Right renal cortex interstitium (tissue), 3 donors: ENCODE measurements around the gene TCF7L2. TPM values are rescaled to one million over a fixed set of nuclear protein-coding genes. Genes with fewer than 3 reads are reported as not detected.

Source experiments
- DNase-seq, 3 donors: peaks; one replicate each; pipeline ENCODE4 v3.0.0-alpha.2; 2013; ENCODE audit warnings: low read depth in 3 of 3, low spot score in 2 of 3
- polyA plus RNA-seq, 3 donors: library from polyadenylated mRNA; unstranded; fragments of 120-200 nt; gene quantifications; one replicate each; pipeline ENCODE4 v1.2.1, GENCODE V29; 2013; ENCODE audit not compliant: insufficient read length in 3 of 3

TCF7L2 gene
- polyA plus RNA-seq, 3 donors = 42.9 to 44.9 (median 44.8) TPM

DNA sequence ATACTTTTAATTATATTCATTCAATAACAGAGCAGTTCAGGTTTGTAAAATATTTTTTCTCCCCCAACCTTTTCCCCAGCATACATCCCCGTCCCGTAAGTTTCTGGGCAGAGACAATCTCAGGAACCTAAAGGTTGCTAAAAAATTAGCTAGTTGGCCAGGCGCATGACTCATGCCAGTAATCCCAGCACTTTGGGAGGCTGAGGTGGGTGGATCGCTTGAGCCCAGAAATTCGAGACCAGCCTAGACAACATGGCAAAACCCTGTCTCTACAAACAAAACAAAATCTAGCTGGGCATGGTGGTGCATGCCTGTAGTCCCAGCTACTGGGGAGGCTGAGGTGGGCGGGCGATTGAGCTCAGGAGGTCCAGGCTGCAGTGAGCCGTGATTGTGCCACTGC, 40.2 kb downstream of the TCF7L2 start:
- no peak for DNase-seq

GRCh38 chr10:112991888-112992491, 41.9 kb downstream of the TCF7L2 start:
- no peak for DNase-seq

- no peak for DNase-seq
Measured at GRCh38 chr10:112996462-112996861, 46.4 kb downstream of the TCF7L2 start.

DNA sequence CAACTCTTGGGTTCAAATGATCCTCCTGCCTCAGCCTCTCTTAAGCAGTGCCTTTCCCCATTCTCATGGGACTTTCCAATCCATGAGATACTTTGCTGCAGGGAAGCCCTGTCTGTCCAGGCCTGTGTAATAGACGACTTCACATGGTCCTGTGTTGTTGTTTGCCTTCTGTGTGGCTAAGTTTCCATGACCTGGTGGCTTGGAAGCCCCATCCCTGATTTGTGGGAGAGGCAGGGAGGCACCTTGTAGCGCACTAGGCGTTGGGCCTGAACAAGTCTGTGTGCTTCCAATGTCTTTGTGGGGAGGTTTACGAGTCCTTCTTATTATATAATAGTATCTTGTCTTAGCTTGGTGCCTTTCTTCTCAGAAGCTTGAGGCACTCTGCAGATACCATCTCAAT, 49.1 kb downstream of the TCF7L2 start:
- no peak for DNase-seq

DNA sequence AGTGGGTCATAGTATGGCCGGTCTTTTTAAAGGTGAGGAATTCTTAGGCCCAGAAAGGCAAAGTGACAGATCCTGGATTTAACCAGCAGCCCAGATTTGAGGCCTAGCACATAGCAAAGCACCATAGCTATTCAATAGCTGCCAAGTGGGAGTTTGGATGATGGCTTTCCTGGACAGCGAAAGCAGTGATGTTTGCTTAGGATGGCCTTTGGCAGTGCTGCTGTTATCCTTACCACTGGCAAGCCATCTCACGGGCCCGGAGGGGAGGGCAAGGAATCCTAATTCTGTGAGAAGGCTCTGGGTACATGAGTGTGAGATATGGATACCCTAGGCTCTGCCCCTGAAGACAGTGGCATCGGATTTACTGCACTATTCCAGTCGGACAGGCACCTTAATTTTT, 50.4 kb downstream of the TCF7L2 start:
- no peak for DNase-seq

DNA sequence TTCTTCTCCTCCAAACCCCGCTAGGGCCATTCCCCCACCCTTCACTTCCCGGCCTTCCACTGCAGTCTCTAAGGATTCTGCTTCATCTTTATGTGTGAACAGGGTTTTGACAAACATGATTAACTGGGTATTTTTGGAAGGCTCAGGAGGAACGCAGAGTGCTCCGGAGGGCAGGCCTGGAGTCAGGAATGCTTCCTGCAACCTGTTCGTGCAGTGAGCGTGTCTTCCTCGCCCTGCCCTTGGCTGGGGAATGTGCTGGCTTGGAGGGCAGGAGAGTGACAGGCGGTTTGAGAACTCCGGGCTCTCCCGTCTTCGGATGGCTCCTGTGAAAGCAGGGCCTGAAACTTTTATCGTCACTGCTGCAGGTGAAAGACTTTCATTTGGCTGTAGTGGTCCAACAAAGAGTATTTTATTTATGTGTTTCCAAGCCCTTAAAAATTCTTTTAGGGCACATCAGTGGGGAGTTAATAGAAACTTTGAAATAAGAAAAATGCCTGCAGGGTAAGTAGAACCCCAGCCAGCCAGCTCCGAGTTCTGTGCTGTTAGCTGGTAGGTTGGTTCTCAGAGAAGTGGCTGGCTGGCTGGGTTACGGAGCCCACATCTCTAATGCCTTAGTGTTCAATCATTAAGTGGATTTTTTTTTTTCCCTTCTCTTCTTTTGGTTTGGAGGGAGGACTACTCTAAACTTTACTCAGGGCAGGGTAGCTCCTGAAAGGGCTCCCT, 51.0 kb downstream of the TCF7L2 start:
- no peak for DNase-seq

DNA sequence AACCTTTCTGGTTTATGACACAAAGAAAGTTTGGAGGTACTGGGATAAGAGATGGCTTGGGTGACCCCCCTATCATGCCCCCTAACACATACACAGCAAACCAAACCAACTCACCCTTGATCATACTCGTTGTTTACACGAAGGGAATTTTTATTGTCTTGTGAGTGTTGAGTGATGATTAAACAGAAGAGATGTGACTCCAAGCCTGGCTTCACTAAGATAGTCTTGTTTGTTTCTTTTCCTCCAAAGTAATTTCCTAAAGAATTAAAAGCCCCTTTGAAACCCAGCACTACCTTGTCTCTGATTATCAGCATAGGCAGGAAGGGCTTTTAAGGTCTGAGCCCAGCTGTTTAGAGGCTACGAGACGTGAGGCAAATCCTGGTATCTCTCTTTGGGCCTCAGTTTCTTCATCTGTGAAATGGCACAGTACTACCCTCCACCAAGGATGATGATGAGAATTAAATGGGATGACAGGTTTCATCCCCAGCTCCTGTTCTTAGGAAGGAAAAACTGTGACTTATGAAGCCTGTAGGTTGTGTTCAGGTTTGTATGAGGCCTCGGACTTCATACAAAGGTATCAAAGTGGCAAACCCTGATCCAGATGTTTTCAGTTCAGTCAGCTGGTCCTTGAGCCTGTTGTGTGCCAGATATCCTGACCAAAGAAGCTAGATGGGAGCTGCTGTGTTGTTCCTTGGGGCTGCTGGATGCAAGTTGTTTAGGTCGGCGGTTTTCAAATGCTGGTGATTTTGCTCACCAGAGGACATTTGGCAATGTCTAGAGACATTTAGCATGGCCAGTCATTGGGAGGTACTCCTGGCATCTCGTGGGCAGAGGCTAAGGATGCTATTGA, 51.8 kb downstream of the TCF7L2 start:
- DNase-seq = no peak

DNA sequence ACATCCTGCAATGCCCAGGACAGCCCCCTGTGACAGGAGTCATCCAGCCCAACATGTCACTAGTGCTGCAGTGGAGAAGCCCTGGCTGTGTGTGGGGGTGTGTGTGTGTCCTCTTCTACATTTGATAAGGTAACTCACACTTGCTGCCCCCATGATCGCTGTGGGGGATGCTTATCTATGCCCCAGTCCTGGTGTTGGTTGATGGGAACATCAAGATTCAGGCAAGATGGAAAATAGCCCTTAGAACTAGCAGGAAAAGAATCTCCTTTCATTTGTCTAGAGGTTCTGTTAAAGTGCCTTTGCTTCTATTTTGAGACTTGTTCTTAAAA, 52.4 kb downstream of the TCF7L2 start:
- no peak for DNase-seq

- DNase-seq = no peak
Measured at GRCh38 chr10:113003052-113003451, 53.0 kb downstream of the TCF7L2 start.

DNA sequence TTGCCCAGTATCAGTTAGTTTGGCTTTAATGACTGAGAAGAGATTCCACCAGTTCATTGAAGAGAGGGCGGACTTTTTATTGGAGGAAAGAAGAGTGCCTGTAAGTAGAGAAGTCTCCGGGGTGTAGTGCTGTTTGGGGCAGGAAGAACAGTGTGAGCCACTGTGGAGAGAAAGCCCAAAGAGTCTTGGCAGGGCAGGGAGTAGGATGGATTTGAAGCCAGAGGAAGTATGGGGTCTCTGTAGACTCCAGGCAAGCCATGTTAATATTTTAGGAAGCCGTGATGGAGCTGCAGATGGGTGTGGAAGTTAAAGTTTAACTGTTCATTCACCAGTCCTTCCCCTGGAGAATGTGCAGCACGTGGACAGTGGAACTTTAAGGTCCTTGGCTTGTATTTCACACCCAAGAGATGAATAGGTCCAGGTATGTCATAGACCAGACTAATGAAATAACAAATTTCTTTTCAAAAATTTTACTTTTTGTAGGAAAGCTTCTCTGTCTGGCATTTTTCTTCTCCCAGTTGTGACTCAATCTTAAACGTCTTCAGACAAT, 54.1 kb downstream of the TCF7L2 start:
- DNase-seq = no peak

DNA sequence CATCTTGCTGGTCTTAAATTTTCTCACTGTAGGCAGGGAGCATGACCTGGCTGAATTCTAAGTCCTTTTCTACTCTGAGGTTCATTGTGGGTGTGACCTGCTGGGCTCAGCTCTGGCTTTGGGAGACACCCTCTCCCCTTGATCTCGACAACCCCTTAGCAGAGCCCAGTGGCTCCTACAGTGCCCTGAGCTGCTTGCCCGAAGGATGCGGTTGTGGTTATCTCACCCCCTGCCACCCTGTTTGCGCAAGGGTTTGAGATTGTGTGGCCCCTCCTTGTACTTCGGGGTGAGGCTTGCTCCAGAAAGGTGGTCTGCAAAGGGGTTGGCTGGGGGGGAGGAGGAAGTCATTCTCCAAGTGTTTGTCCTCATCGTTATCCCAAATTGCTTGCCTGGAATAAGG, 55.3 kb downstream of the TCF7L2 start:
- DNase-seq = no peak

- DNase-seq = no peak
Measured at GRCh38 chr10:113006656-113007342, 56.8 kb downstream of the TCF7L2 start.

- DNase-seq = no peak
Measured at GRCh38 chr10:113007343-113007771, 57.3 kb downstream of the TCF7L2 start.

- DNase-seq = no peak
Measured at GRCh38 chr10:113007821-113008220, 57.8 kb downstream of the TCF7L2 start.

DNA sequence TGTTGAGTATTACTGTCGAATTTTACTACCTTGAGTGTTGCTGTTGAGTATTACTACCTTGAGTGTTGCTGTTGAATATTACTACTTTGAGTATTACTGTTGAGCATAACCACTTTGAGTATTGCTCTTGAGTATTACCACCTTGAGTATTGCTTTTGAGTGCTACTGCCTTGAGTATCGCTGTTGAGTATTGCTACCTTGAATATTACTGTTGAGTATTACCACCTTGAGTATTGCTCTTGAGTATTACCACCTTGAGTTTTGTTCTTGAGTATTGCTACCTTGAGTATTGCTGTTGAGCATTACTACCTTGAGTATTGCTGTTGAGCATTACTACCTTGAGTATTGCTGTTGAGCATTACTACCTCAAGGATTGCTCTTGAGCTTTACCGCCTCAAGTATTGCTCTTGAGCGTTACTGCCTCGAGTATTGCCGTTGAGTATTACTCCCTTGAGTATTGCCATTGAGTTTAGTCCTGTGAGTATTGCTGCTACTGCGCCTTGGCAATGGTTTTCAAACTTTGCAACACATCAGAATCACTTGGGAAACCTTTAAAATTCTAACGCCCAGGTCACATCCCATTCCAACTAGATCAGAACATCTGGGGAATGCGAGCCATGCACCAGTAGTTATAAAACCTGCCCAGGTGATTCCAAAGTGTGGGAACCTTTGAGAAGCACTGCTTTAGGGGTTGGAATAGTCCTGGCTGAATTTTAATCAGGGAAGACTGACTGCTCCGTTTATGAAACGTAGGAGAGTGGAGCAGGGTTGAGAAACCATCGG, 61.7 kb downstream of the TCF7L2 start:
- no peak for DNase-seq

DNA sequence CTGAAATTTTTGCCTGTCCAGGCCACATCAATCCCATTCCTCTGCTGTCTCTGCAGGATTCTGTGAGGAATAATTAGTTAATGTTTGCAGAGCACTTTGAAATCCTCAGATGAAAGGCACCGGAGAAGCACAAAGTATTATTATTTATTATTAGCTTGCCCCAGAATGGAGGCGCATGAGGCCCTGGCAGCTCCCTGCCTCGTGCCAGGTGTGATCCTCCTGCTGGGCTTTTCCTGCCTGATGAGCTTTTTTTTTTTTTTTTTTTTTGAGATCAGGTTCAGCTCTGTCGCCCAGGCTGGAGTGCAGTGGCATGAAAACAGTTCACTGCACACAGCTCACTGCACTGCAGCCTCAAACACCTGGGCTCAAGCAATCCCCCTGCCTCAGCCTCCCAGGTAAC, 65.2 kb downstream of the TCF7L2 start:
- DNase-seq = no peak

- no peak for DNase-seq
Measured at GRCh38 chr10:113017376-113017775, 67.3 kb downstream of the TCF7L2 start.

- DNase-seq = no peak
Measured at GRCh38 chr10:113018034-113018433, 68.0 kb downstream of the TCF7L2 start.

GRCh38 chr10:113019096-113019495, 69.0 kb downstream of the TCF7L2 start:
- no peak for DNase-seq
